ENCODE data around the gene FGGY. TPM values are rescaled to one million over a fixed set of nuclear protein-coding genes. Genes with fewer than 3 reads are reported as not detected.

FGGY gene
- total RNA-seq, 1 experiment from 2014 or later, result 14.6 TPM

DNA sequence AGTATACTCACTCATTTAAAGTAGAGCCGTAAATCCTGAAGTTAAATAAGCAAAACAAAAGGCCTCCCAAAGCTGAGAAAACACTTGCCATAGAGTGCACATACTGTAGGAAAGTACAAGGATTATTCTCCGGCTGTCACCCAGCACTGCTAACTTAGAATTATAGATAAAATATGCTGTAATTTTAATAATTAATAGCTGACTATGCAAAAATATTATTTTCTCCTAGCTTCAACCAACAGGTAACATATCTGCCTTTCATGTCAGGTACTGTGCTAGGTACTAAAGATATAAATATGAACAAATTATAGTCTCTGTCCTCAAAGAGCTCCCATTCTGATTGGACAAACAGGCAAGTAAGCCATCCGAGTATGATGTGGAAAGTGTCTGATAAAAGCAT is 233.2 kb downstream of the FGGY start:
- Mint-ChIP-seq H3K9me3 (peaks cover 0 to 12% of the 10 kb centered on the region in 2 experiments; a peak in 3 of 5 replicates), H3K4me1 (peaks cover 2 to 4% of the 10 kb centered on the region in 2 experiments; a peak in 1 of 4 replicates)
- WGBS (ENCODE audit: extremely low coverage, insufficient read length, low lambda C conversion rate), result no CpG with 5 or more reads among the region's 3 CpGs

More for the DNA sequence above, 233.2 kb downstream of the FGGY start:
- Histone ChIP-seq H3K4ac (ENCODE audit: low read depth, low read length) (no peak overlapping the region), H3K4me2 (ENCODE audit: insufficient read depth, insufficient read length, low read length) (no peak overlapping the region), H2BK120ac (ENCODE audit: low read depth, low read length, poor library complexity, severe bottlenecking) (no peak overlapping the region), H2BK15ac (ENCODE audit: low read depth, low read length) (no peak overlapping the region), H3T11ph (ENCODE audit: low read length) (no peak overlapping the region), H3K56ac (ENCODE audit: insufficient read length, low read depth, low read length) (no peak overlapping the region), H3K27me3 (ENCODE audit: insufficient read depth, low read length) (no peaks in the 10 kb centered on the region), H3K79me1 (ENCODE audit: insufficient read depth, low read depth, low read length, poor library complexity, severe bottlenecking) (no peaks in the 10 kb centered on the region), H4K91ac (ENCODE audit: insufficient read length, low read depth, low read length) (no peak overlapping the region), H3K9me3 (ENCODE audit: control insufficient read depth, low read depth, low read length) (no peaks in the 10 kb centered on the region), H3K23me2 (ENCODE audit: insufficient read length, low read depth, low read length, poor library complexity, severe bottlenecking) (no peaks in the 10 kb centered on the region), H3K9ac (ENCODE audit: extremely low read depth, insufficient read length, low read length) (no peak overlapping the region), H3K14ac (ENCODE audit: insufficient read depth, low read length) (no peak overlapping the region), H4K8ac (replicated peaks; ENCODE audit: insufficient read length, low read depth, low read length) (no peak overlapping the region), H4K20me1 (ENCODE audit: control insufficient read depth, insufficient read depth, insufficient read length) (no peaks in the 10 kb centered on the region), H3K23ac (ENCODE audit: insufficient read length, low read depth, low read length) (no peak overlapping the region), H3K27ac (ENCODE audit: insufficient read length, low read depth, low read length) (no peak overlapping the region), H3K18ac (ENCODE audit: insufficient read length, low read depth, low read length) (no peak overlapping the region), H2AFZ (ENCODE audit: low read length) (no peak overlapping the region), H2BK5ac (ENCODE audit: insufficient read length, low read length) (no peak overlapping the region), H2BK20ac (ENCODE audit: low read depth, low read length, poor library complexity, severe bottlenecking) (no peak overlapping the region), H3K4me1 (ENCODE audit: insufficient read depth, low read length) (no peaks in the 10 kb centered on the region; the same call in 1 of the 2 replicates), H2AK5ac (ENCODE audit: insufficient read length, low read length) (no peak overlapping the region), H2BK12ac (ENCODE audit: insufficient read length, low read depth, low read length) (no peak overlapping the region), H4K5ac (ENCODE audit: insufficient read length, low read depth, low read length) (no peak overlapping the region), H3K79me2 (ENCODE audit: insufficient read depth, low read length) (no peaks in the 10 kb centered on the region)
- no peak for TF ChIP-seq CTCF (conservative IDR thresholded peaks at IDR 0.05)
- peaks cover 0 to 14% (median 2%) of the 10 kb centered on the region in 3 experiments; a peak in 5 of 7 replicates for H3K36me3 Mint-ChIP-seq (ENCODE audit: insufficient read depth in 1 of 3, low read depth in 3 of 3)
- H3K27me3 Mint-ChIP-seq (ENCODE audit: low read depth), result no peaks in the 10 kb centered on the region; the same call in 1 of the 2 replicates
- no peak overlapping the region for H3K27ac Mint-ChIP-seq
- no peak overlapping the region for H3K4me3 Mint-ChIP-seq
- DNase-seq, result no peak
